NK-92 (cell line): ENCODE measurements around the gene SULT1E1.

Experiments used
- DNase-seq: peaks from one replicate; lab custom pipeline; 2025; ENCODE audit not compliant: unreplicated experiment; lab: John Stamatoyannopoulos, UW

The SULT1E1 gene, protein sequence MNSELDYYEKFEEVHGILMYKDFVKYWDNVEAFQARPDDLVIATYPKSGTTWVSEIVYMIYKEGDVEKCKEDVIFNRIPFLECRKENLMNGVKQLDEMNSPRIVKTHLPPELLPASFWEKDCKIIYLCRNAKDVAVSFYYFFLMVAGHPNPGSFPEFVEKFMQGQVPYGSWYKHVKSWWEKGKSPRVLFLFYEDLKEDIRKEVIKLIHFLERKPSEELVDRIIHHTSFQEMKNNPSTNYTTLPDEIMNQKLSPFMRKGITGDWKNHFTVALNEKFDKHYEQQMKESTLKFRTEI

DNA sequence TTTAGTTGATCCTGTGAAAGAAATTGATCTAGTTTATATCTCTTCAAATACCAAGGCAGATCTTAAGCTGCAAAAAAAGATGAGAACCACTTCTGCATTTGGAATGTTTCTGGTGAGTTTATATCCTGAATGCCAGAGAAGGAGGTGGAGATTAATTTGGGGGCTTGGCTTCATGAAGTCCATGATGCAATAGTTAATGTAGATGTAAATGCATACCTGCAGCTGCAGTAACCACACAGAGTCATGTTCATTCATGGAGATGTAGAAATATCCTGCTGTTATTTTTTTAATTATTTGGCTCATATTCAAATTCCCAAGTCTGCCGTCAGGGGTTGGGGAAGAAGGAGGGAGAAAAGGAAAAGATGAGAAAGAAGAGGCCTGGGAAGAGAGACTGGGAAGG, at the start of gene SULT1E1:
TSS of gene SULT1E1 (minus strand) at position 94 of the 400 bp plus-strand sequence. CDS start 2,501 bp downstream, outside the sequence.
- DNase-seq, result no peak

DNA sequence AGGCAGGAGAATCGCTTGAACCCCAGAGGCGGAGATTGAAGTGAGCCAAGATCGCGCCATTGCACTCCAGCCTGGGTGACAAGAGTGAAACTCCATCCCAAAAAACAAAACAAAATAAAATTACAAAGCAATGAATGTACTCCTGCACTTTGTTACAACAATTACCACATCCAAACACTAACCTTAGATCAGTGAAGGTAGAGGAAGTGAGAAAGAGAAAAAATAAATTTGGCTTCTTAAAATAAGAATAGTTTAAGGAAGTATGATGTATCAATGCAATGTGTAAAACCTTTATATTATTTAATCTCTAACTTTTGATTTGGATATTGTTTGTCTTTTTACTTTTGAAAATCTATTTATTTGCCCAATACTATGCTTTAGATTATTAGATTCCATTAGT, 49.2 kb upstream of the SULT1E1 start:
- DNase-seq, result no peak

DNA sequence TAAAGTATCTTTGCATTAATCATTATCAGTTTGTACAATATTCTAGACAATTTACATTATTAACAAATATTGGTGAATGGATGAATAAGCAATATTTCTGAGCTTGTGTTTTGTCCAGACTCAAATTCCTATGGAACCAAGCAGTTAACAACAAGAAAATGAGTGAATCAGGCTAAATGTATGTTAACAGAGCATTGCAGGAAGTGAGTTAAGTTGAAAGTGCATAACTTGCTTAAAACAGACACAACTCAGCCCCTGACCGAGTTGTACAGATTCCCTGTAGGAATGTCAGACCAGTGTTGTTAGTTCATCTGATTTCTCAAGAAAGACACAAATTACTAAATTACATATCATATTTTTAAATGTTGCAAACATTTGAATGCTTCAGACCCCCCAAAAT, 47.2 kb upstream of the SULT1E1 start:
- DNase-seq, result no peak

DNA sequence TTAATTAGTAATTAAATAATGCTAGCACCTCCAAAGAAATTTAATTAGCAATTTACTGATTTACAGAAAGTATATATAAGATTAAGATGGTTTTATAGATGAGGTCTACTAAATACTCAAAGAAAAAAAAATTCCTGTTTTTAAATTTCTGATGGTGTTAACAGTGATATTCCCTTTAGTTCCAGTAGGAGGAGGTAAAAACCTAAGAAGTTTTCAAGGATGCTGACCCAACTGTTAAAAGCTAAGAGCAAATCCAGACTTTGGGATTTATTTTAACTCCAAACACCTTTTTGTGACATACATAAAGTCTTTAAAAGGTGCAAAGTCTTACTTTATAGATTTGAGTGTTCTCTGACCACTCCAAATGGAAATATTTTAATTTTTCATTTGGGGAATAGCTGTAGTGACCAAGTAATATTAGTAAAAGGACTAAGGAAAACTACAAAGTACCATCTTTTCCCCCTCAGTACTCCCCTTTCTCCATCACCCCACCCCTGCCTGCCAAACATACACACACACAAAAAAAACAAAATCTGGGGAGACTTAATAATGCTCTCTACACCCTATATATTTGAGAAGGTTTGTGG, 36.7 kb upstream of the SULT1E1 start:
- no peak for DNase-seq

DNA sequence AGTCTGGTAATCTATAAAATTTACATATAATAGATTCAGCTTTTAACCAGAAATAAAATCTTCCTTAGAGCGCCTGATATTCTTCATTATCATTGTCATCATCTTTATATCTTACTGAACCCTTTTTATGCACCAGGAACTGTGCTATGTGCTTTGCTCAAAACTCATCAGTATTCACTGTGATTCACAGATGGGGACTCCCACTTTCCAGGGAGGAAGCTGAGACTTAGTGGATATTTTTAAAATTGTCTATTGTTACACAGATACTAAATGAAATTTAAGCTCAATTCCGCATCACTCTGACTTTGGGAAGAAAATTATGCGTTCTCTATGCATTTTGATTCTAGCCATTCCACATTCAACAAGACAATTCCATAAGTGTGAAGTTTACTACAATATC, 34.8 kb upstream of the SULT1E1 start:
- DNase-seq, result no peak

DNA sequence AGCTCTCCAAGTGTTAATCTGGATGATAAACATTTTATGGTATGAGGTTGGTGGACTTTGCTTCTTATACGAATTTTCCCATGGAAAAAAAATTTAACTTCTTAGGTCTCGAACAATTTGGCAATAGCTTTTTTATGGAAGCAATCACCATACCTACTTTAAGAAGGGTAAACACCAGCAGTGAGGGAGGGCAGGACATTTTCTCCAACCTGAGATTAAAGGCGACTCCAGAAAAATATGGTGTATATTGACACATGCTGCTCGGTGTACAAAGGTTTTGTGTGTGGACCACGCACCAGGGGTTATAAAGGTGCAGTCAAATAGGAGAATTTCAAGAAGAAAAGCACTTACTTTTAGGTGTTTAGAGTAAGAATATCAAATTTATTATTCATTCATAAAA, 34.2 kb upstream of the SULT1E1 start:
- DNase-seq, result no peak

DNA sequence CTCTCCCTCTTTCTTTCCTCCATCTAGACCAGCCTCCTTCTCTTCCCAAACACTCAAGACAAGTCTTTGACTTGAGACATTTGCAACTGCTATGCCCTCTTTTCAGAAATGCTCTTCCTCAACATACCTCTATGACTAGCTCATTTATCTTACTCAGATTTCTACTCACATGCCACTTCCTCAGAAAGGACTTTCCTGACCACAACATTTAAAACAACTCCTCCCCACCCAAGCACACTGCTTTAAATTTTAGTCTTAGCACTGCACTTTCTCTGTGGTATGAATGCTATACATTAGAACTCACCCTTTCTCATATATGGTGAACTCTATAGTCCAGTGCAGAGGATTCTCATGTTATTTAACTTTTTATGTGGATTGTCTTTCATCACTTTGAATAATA, 28.4 kb upstream of the SULT1E1 start:
- no peak for DNase-seq

DNA sequence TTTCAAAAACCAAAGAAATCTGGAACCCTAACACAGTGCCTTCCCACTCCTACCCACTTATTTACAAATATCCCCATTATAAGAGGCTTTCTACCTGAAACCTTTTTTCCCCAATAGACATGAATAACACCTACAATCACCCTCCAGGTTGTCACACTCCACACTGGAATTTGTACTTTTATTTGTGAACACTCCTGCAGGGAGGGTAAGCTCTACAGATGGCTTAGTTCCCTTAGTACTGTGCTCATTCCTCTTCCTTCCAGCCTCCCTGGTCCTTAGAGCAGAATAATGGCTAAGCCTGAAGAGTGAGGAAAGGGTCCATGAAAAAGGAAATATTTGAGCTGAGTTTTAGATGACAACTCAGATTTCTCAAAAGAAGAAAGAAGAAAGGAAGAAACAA, 22.2 kb upstream of the SULT1E1 start:
- no peak for DNase-seq

DNA sequence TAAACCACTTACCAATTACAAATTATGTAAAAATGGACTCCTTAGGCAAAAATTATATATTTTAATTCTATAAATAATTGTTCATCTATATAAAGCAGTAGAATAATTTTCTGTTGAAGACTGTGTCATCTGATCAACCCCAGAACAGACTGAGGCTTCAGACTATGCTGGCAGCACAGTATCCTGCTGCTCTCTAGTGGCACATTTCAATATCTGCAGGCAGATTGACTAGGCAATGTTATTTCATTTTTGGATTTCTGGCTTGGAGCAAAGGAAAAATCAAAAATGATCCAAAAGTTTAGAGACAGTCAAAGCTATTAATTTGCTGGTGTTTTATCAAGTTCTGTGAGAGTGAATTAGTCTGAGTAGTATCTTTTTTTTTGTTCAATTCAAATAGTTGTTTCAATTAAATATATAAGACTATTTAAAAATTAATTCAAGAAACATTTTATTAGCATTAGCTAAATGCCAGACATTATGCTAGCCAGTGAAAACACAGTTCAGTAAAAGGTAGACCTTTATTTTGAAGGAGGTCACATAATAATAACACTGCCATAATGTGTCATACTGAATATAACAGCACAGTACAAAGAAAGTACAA, 21.3 kb upstream of the SULT1E1 start:
- no peak for DNase-seq

DNA sequence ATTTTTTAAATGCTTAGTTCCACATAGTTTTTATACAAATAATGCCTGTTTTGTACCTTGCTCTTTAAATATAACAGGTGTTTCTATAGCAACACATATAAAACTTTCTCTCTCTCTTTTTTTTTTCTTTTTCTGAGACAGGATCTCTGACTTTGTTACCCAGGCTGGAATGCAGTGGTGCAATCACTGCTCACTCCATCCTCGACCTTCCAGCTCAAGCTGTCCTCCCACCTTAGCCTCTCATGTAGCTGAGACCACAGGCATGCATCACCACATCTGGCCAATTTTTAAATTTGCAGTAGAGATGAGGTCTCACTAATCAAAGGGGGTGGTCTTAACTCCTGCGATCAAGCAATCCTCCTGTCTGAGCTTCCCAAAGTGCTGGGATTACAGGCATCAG, 18.3 kb upstream of the SULT1E1 start:
- no peak for DNase-seq

DNA sequence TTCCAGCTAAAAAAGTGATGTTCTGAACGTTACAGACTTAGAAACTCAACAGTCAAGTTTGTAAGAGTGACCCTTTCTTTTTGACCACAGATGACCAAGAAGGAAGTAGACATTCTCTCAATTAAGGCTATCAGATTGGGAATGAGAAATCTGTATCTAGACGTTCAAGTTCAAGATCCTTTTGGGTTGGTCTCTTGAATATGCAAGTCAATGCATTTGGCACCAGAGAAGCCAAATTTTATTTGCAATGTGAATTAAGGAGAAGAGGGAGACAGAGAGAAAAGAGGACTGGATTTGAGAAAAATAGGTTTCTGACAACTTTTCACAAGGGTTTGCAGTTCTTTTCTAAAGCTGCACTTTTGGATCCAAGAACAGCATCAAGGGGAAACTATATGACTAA, 17.5 kb upstream of the SULT1E1 start:
- no peak for DNase-seq

DNA sequence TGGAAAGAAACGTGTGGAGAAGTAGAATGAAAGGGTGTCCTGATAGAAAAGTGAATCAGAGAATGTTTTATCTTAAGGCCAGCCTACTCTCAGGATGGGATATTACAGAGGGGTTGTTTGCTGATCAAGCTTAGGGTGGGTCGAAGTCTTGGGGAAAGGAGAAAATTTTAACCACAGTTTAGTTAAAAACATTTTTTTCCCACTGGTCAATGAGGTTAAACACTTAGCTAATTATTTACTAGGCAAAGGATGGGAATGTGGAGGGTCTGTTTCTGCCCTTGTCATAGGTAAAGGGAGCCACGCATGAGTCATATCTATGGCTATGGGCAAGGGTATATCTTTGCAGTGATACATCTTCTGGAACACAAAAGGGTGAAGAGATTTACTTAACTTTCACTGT, 16.1 kb upstream of the SULT1E1 start:
- DNase-seq, result no peak

DNA sequence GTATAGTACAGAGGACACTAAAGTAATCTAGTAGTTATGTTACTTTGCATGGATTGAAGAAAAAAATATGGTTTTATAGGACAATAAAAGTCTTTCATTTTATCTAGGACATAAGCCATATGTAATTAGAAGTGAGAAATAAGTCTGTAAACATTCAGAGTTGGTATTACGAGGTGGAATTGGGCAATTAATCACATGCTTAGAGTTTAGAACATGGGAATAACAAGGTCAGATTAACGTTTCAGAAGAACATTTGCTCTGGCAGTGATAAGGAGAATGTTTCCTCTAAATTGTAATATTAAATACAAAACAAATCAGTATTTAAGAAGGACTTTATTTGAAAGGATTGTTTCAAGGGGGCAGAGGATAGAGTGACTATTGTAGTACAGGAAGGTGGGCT, 15.6 kb upstream of the SULT1E1 start:
- no peak for DNase-seq

DNA sequence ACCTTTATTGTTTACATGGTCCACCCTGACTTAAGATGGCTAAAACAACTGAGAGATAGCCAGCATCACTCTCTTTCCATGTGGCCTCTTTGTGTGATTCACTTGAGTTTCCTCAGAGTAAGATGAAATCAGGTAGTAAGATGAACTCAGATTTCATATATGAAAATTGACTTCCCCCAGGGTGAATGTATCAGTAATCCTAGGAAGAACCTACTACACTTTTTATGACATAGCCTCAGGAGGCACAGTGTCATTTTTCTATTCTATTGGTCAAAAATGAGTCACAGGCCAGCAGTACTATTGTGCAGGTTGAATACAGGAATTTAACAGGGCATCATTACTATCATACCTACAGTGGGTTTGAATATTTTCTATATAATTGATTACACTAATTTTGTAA, 14.6 kb upstream of the SULT1E1 start:
- no peak for DNase-seq

DNA sequence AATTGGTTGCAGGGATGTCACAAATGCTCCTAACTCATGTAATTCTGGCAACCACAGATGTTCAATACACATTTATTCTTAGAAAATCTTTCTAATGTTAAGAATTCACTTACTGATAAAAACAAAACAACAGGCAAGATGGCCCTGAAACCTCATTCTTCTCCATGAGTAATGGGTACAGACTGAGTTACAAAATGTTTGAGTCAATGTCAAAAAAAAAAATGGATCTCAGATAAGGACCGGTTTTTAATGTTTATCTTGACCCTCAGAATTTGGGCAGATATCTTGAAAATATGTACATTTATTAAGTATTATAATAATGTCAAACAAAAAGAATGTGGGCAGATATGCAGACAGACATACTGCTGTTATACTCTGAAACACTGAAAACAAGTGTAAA, 1.8 kb upstream of the SULT1E1 start:
- DNase-seq, result no peak

DNA sequence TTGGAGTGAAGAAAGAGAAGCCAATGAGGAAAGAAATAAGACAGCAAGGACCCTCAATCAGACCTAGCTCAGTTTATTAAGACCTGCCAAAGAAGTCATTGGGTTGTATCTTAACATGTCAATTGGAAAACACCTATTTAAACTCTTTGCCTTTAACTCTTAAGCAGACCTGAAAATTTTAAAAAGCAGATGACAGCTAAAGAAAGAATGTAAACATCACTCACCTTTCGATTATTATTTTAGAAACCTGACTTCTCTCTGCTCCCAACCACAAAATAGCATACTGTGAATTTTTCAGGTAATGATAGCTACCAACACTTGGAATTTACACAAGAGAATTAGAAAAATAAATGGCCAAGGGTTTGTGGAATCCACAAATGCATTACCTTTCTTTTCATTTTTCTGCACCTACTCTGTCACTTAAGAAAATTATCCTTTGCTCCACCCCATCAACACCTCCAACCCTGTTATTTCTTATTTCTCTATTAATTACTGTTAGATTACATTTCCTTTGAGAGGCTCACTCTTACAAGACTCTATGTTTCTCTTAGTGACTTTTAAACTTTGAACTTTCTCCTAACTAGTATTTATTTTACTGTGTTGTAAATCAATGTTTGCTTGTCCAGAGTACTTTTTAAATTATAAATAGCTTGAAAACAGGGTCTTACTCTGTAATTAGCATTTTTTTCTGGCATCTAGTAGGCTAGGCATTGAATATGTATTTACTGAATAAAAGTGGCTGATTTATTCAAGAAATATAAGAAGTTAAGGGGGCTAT, 765 bp upstream of the SULT1E1 start:
- no peak for DNase-seq

DNA sequence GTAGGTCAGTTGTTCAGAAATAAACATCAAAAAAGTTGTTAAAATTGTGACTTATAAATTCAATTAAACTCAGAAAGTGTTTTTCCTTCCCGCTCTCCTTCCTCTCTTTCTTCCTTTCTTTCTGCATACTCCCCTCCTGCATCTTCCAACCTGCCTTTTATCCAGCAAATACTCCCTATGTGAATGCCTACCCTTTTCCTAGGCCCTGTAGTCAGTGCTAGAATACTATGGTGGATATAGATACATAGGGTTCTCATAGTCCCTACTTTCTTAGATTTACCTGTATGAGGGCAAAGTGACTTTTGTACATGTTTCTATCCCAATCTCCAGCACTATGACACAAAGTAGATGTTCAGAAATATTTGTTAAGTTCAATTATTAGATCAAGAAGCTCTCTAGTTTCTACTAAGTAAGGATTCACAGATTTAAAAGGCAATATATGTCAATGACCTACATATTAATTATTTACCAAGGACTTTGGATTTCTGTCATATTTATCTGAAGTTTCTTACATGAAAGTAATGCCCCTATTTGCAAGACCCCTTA, 732 bp downstream of the SULT1E1 start:
- no peak for DNase-seq

DNA sequence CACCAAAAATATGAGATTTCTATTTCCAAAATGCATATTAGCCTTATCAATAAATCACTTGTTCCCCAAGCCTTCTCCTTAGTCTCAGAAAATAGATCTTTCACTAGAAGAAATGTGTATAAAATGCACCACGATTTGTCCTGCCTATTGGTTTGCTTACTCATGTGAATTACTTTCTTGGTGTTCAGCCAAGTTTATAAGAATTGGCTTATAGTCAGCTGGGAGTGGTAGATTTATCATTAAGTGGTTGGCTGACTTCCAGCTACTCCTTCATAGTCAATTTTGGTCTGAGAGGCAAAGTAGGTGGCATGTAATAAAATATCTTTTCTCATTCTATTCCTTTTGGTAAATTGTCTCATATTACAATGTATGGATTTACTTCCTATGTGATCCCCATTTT, 1.3 kb downstream of the SULT1E1 start:
- no peak for DNase-seq

DNA sequence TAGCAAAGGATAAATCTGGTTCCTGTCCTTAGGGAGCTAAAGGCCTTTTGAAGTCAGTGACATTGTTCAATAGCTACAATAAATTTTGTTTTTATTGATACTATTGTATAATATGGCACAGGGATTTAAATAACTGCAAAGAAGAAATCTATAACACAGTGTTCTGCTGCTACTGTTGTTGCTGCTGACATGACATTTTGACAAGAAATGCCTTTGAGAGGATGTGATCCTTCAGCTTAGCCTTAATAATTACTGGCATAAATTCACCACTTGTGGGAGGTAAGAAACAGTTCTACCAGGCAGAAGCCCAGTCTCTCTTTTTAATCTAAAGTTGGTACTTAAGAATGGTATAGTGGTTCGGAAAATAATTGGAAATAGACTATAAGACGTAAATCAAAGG, 4.1 kb downstream of the SULT1E1 start:
- DNase-seq, result no peak

DNA sequence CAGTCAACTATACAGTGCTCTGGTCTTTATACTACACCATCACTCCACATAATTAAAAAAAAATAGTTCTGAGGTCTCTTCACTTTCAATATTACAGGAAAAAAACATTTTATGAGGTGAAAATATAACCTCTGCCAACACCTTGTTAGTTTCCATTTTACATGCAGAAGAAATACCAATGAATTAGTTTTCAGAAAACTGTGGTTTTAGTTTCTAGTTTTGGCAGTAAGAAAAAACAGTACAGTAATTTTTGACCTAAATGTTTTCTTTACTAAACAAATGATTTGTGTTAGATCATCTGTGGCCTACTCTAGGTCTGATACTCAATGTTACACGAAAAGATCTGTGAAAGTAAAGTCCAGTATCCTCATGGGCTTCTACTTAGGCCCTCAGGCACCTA, 10.0 kb downstream of the SULT1E1 start:
- DNase-seq, result no peak

DNA sequence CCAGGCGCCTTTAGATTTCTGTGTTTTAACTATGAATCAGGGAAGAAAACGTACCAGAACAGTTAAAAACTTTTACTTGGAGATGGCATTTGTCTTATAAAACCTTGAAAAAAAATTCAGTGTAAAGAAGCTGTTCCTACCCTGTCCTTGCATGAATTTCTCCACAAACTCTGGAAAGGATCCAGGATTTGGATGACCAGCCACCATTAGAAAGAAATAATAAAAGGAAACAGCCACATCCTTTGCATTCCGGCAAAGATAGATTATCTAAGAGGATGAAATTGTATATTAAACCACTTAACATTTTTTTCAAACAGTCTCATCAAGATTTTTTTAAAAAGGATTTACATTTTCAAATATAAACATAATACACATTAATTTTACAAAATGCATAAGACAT, 10.6 kb downstream of the SULT1E1 start:
- no peak for DNase-seq

DNA sequence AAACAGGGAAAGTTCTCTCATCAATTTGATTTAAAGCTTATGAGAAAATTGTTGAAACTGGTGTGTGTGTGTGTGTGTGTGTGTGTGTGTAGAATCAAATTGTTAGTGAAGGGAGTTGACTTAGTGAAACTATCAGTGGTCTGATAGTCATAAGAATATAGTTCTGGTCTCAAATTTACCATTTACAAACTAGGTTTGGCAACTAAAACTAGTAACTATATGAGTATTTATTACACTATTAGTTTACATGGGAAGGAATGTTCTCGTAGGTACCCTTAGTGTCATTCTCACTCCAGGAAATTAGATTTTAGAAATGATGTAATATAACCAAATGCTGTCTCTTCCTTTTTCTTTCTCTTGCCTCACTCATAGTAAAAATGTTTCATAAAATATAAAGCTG, 11.9 kb downstream of the SULT1E1 start:
- DNase-seq, result no peak
